HG02571 (cell line): ENCODE results near the gene GALNT18.

ENCODE experiments used
- ATAC-seq: cut with Tn5 transposase; IDR thresholded peaks from one replicate; pipeline ENCODE4 v1.9.1; 2021; ENCODE audit warnings: mild to moderate bottlenecking, moderate library complexity; ENCODE audit not compliant: unreplicated experiment

GALNT18 gene

GRCh38 chr11:11441516-11441915, 180.3 kb downstream of the GALNT18 start:
- no peak for ATAC-seq

GRCh38 chr11:11441091-11441490, 180.7 kb downstream of the GALNT18 start:
- no peak for ATAC-seq

GRCh38 chr11:11440144-11440543, 181.7 kb downstream of the GALNT18 start:
- no peak for ATAC-seq

- ATAC-seq: no peak
Measured at GRCh38 chr11:11439591-11439990, 182.2 kb downstream of the GALNT18 start.

GRCh38 chr11:11436715-11437313, 185.0 kb downstream of the GALNT18 start:
- ATAC-seq: no peak

GRCh38 chr11:11435635-11436034, 186.2 kb downstream of the GALNT18 start:
- no peak for ATAC-seq

GRCh38 chr11:11433960-11434359, 187.8 kb downstream of the GALNT18 start:
- ATAC-seq: no peak

GRCh38 chr11:11432621-11433319, 189.0 kb downstream of the GALNT18 start:
- no peak for ATAC-seq

GRCh38 chr11:11430431-11430830, 191.4 kb downstream of the GALNT18 start:
- no peak for ATAC-seq

- no peak for ATAC-seq
Measured at GRCh38 chr11:11428714-11429113, 193.1 kb downstream of the GALNT18 start.

GRCh38 chr11:11427542-11427941, 194.3 kb downstream of the GALNT18 start:
- no peak for ATAC-seq

- no peak for ATAC-seq
Measured at GRCh38 chr11:11427140-11427539, 194.7 kb downstream of the GALNT18 start.

GRCh38 chr11:11426226-11426952, 195.4 kb downstream of the GALNT18 start:
- no peak for ATAC-seq

GRCh38 chr11:11425806-11426205, 196.0 kb downstream of the GALNT18 start:
- no peak for ATAC-seq

GRCh38 chr11:11424688-11425087, 197.1 kb downstream of the GALNT18 start:
- no peak for ATAC-seq

- no peak for ATAC-seq
Measured at GRCh38 chr11:11422411-11423128, 199.2 kb downstream of the GALNT18 start.

GRCh38 chr11:11421509-11421908, 200.3 kb downstream of the GALNT18 start:
- no peak for ATAC-seq

GRCh38 chr11:11420899-11421285, 200.9 kb downstream of the GALNT18 start:
- ATAC-seq: no peak

- no peak for ATAC-seq
Measured at GRCh38 chr11:11420191-11420898, 201.5 kb downstream of the GALNT18 start.

- ATAC-seq: no peak
Measured at GRCh38 chr11:11419747-11420146, 202.1 kb downstream of the GALNT18 start.

GRCh38 chr11:11416917-11417316, 204.9 kb downstream of the GALNT18 start:
- ATAC-seq: no peak
